Measurements from ENCODE around the gene VSIG8.

DNA sequence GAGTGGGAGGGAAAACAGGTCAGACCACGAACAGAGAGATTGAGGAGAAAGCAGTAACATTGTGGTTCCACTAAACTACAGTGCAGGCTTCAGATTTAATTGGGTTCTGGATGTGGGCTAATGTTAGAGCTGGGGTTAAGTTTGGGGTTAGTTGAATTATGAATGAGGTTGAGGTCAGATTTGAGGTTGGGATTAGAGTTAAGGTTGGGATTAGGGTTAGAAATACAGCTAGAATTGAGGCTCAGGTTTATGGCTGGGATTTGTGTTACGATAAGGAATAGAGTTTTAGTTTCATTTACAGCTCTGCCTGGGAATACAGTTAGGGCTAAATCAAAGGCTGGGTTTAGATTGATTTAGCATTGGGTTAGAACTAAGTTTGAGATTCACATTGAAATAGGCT lies 1.8 kb upstream of the VSIG8 start:
- TF ChIP-seq EZH2 (IDR thresholded peaks at IDR 0.05) (no peak), POLR2AphosphoS5 (IDR thresholded peaks at IDR 0.05; ENCODE audit: borderline replicate concordance, low read depth, low read length) (no peak), FOXP2 (optimal IDR thresholded peaks at IDR 0.05; ENCODE audit: control extremely low read depth, extremely low read length, insufficient read depth) (no peak)

All from SK-N-MC (cell line).